SK-N-MC (cell line): Measurements from ENCODE around the gene SMPD3.

Source experiments
- EZH2 ChIP-seq: fragments of 200-600 bp; sonication (generic); IDR thresholded peaks from one replicate; pipeline ENCODE4 v1.6.1; 2017; ENCODE audit warnings: antibody characterized with exemption
- POLR2AphosphoS5 ChIP-seq: IDR thresholded peaks from 2 replicates; pipeline ENCODE4 v1.6.1; 2012; ENCODE audit warnings: mild to moderate bottlenecking, low read depth, low read length, borderline replicate concordance

DNA sequence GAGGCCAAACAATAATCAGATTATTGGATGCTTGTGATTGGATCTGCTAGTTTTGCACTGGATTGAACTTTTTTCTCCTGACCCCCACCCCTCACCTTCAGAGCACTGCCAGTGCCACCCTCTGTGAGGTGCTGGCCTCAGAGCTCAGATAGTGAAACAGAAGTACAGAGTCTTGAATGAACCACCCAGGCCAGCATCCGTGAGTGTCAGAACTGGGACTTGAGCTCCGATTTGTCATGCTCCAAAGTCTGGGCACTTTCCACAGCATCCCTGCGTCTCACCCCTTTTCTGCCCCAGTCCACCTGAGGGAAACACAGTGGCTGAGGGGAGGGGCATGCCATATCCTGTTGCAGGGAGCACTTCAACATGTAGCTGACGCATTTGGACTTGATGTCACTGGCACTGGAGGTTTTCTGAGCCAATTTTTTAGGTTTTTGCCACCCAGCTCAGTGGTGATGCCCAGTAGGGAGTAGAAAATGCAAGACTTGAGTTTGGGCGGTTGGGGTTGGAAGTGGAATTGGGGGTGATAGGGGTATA is 47.3 kb downstream of the SMPD3 start:
- TF ChIP-seq EZH2 (no peak), POLR2AphosphoS5 (no peak)
